OCI-M2 (cell line): ENCODE results near the gene NACA2.
"Not testable (repeated sequence)": the region's sequence is repeated elsewhere in the genome, so short reads cannot be mapped to it uniquely, and the experiment has no call there.

Source experiments
- DNase-seq: peaks from one replicate; lab custom pipeline; 2025; ENCODE audit not compliant: unreplicated experiment; lab: John Stamatoyannopoulos, UW

The NACA2 gene

GRCh38 chr17:61552560-61552959, 38.5 kb downstream of the NACA2 start:
- not testable (repeated sequence) for DNase-seq

- DNase-seq = no peak
Observed at GRCh38 chr17:61551255-61551742, 39.7 kb downstream of the NACA2 start.

DNA sequence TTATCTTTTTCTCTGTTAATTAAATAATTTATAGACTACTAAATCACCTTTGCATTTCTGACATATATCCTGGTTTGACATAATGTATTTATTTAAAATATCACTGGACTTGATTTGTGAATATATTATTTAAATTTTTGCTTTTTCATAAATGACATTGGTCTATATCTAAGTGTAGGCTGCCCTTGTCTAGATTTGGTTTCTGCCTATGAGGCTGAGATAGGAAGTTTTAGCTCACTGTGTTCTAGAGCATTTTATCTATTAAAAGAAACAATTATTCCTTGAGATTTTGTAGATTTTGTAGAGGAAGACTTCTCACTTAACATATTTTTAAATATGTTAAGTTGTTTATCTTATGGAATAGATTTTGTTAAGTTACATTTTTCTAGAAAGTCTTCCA, 43.9 kb downstream of the NACA2 start:
- no peak for DNase-seq

- no peak for DNase-seq
Observed at GRCh38 chr17:61545335-61545938, 45.6 kb downstream of the NACA2 start.

DNA sequence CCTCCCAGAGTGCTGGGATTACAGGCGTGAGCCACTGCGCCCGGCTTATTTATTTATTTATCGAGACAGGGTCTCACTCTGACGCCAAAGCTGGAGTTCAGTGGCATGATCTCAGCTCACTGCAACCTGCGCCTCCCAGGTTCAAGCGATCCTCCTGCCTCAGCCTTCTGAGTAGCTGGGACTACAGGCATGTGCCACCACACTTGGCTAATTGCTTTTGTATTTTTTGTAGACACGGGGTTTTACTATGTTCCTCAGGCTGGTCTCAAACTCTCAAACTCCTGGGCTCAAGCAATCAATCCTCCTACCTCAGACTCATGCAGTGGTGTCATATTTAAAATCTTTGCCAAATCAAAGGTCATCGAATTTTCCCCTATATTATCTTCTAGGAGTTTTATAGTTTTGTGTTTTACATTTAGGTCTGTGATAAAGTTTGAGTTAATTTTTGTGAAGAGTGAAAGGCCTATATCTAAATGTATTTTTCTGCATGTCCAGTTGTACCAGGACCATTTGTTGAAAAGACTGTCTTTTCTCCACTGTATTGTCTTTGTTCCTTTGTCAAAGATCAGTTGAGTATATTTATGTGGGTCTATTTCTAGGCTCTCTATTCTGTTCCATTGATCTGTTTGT, 47.1 kb downstream of the NACA2 start:
- no peak for DNase-seq

GRCh38 chr17:61542027-61542426, 49.0 kb downstream of the NACA2 start:
- no peak for DNase-seq

GRCh38 chr17:61540874-61541273, 50.1 kb downstream of the NACA2 start:
- no peak for DNase-seq
